Stimulated activated CD4-positive, alpha-beta T cell treated with anti-CD3 and anti-CD28 coated beads, Interleukin-15, amount 100 ng/mL, for 48 hours (primary cell): ENCODE measurements around the gene PLA2G4B.

Source experiments
- DNase-seq, 2 donors: peaks; one replicate each; pipeline ENCODE4 v3.0.0-alpha.2; 2020; ENCODE audit warnings: low read depth in 2 of 2

PLA2G4B gene

GRCh38 chr15:41869770-41870688, 31.4 kb downstream of the PLA2G4B start:
- no peak for DNase-seq

GRCh38 chr15:41870689-41871081, 32.0 kb downstream of the PLA2G4B start:
- peak; percentile 51 to 75 for DNase-seq

- no peak for DNase-seq
Observed at GRCh38 chr15:41871175-41871905, 32.7 kb downstream of the PLA2G4B start.

GRCh38 chr15:41872166-41872747, 33.6 kb downstream of the PLA2G4B start:
- no peak for DNase-seq

- no peak for DNase-seq
Observed at GRCh38 chr15:41873711-41874110, 35.1 kb downstream of the PLA2G4B start.

GRCh38 chr15:41874736-41875135, 36.1 kb downstream of the PLA2G4B start:
- DNase-seq: no peak

DNA sequence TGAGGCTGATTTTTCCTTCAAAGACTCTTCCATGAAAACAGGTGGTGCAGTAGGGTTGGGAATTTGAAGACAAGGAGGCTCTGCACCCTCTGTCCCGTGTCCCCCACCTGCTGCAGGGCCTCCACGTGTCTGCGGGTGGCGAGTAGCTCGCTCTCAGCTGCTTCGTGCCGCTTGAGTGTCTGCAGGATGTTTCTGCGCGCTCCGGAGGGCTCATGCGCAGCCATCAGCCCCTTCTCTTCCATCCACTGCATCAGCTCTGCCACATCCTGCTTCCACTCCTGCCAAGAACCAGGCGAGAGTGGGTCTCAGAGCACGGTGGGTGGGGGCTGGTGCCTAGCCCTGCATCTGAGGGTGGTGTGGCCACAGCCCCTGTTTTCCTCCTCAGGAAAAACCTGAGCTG, 37.4 kb downstream of the PLA2G4B start:
- DNase-seq: no peak

- no peak for DNase-seq
Observed at GRCh38 chr15:41876689-41877088, 38.0 kb downstream of the PLA2G4B start.

DNA sequence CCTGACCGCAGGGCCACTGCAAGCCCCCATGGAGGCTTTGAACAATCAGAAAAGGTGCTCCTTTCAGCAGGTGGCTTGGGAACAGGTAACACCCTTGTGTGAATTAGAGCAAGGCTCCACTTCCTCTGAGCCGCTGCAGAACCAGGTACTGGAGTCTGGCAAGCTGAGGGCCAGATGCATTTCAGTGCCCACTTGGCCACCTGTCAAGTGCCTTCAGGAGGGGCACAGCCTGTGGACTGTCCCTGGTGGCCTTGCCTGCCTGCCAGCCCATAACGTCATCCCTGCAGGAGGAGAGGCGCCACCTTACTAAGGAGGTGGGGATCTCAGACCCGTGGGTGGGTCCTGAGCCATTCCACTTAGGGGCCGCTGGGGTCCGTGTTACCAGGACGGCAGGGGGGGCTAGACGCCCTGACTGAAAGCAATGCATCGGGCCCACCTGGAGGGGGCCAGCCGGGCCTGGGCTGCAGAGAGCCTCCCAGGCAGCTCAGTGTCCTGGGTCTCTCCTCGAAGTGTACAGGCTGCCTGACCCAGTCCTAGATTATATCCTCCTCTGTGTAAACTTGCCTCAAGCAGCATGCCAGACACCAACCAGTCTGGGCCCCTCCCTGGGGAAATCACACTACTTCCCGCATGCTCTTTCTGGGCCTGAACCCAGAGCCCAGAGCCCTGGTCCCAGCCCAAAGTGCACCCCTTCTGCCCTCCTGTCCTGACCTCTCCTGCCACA, 39.1 kb downstream of the PLA2G4B start:
- DNase-seq: no peak

DNA sequence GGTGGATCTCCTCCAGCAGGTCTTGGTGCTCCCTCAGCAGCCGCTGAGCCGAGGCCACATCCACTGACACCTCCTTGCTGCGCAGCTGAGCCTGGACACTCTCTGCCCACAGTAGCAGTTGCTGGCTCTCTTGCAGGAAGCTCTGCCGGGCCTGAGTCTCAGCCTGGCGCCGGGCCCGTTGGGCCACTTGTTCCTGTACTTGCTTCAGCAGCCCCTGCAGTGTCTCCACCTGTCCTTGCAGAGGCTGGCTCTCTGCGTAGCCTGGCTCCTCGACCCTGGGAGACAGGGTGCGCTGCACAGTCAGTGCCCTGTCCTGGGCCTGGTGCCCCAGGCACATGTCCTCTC, 39.7 kb downstream of the PLA2G4B start:
- DNase-seq: no peak

DNA sequence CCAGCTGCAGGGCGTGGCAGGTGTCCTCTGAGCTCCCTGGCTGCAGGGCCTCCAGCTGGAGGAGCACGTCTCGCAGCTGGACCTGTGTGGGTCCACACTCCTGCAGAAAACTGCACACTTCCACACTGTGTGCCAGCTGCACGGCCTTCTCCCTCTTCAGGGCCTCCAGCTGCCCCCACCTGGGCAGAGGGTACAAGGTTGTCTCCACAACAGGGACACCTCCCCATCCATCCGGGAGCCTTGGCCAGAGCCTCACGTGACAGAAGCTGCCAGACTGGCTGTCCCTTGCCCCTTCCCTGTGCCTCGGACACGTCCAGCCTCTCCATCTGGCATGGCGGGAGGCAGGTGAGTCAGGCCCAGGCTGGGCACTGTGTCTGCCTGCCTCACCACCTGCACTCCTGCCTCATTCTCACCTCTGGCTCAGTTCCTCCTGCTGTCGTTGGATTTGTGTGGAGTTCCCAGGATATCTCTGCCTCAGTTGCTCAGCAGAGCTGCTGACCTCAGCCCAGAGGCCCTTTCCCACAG, 40.7 kb downstream of the PLA2G4B start:
- no peak for DNase-seq

DNA sequence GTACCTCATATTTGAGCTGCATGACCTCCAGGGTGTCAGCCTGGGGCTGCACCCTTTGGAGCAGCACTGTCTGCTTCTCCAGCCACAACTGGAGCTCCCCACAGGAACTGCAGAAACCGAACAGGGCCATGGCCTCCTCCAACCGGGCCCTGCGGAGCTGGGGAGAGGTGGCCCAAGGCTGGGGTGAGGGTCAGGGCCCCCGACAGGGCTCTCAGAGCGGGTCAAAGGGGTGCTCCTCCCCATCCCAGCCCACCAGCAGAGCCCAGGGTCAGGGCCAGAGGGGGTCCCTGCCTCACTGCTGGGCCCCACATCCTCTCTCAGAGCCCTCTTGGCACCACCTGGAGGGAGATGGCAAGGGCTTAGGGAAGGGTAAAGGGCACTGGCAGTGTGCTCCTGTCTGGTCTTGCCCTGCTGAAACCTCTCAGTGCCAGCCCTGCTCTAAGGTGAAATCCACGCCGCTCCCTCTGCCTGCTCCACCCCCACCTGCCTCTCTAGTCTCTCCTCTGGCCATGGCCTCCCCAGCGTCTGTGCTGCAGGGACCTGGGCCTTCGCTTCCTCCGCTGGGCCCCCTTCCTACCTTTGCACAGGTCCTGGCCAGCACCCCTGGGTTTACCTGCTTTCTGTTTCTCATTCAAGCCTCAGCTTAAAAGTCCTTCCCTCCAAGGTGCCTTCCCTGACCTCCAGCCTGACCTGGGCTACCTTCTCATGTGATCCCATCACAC, 41.7 kb downstream of the PLA2G4B start:
- no peak for DNase-seq

DNA sequence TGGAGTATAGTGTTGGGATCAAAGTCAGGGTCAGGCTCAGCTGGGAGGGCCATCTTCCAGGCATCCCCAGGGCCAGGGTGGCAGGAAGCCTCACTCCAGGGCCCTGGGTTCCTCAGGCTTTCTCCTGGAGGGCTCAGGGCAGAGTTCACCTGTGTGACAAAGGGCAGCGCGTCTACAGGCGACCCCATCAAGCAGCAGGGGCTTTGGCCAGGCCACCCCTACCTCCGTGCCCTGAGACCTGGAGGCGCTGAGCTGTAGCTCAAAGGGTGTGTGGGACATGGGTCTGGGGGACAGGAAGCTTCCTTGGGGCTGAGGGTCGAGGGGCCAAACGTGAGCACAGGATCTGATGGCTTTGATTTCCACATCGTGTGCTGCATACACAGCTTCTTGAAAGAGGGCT, 42.4 kb downstream of the PLA2G4B start:
- DNase-seq: no peak

DNA sequence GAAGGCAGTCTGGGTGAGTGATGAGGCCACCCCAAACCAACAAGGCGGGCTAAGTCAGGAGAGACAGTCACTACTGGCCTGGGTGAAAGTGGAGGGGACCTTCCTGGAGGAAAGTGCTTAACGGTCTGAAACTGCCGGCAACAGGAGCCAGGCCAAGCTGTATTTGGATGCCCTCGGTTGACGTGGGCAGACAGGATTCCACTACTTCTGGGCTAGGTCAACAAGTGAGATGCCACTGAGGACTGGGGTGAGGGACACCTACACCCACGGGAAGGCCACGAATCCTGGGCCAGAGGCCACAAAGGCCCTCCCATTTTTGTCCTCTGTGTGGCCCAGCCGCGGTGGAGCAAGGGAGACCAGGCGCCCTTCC, 42.9 kb downstream of the PLA2G4B start:
- no peak for DNase-seq

DNA sequence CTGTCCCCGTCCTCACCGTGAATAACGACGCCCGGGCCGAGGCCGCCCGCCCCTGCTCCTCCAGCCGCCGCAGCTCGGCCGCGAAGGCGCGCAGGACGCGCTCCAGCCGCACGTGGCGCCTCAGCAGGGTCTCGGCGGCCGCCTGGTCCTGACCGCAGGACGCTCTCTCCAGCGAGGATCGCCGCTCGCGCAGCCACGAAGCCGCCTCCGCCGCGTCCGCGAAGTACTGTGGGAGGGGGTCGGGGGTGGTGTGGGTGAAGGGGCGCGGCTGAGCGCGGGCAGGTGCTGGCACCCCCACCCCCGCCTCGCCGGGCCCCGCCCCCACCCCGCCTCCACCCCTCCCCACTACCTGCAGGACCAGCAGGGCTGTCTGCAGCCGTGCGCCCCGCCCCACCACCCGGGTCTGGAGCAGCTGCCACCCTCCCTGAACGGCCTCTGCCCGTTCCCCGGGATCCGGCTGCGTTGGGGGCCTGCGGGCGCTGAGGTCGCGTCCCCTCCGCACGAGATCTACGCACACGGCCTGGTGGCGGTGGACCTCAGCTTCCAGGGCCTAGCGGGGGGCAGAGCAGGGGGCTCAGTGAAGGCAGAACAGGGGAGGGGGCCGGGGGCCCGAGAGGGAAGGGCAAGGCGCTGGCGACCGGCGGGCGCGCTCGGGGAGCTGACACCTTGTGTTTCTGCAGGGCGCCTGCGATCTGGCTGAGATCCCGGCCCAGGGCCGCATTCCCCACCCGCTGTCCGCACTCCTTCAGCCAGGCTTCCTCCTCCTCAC, 43.5 kb downstream of the PLA2G4B start:
- DNase-seq: no peak

GRCh38 chr15:41882689-41883483, 44.2 kb downstream of the PLA2G4B start:
- no peak for DNase-seq

DNA sequence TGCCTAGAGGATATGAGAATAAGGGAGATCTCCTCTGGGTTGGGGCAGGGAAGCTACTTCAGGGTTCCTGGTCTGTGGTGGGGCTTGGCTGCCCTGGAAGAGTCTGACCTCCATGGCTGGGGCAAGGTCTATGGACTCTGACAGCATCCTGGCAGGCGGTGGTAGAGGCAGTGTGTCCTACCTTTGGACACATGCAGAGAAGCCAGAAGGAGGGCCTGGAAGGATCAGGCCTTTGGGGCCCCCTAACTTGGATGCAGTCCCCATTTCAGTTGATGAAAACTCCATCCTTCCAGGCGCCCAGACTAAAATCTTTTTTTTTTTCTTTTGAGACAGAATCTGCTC, 44.8 kb downstream of the PLA2G4B start:
- no peak for DNase-seq

DNA sequence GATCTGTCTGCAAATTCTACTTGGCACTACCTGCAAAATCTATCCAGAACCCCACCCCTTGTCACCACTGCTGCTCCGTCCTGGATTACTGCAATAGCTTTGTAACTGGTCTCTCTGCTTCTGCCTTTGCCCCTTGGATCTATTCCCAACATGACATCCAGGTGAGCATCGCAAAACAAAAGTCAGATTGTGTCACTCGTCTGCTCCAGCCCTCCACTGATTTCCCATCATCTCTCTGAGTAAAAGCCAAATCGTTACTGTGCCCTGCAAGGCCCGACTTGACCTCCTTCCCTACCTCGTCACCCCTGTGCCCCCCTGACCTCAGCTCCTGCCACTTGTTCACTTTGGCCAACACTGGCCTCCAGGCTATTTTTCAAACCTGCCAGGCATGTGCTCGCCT, 45.8 kb downstream of the PLA2G4B start:
- no peak for DNase-seq

DNA sequence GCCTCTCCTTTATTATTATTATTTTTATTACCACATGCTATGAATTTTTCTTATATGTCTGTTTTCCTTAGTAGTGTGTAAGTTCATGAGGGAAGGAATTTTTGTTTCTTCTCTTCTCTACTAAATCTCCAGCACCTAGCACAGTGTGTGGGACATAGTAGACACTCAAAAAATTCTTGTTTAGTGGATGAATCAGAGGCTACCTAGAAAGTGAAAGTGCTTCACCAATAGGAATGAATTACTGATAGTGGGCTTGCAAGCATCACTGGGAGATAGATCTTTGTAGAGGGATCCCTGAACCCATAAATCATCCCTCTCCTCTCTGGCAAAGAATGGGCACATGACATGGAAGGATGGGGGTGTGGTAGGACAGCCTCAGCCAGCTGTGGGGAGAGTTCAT, 46.7 kb downstream of the PLA2G4B start:
- no peak for DNase-seq

GRCh38 chr15:41885841-41886240, 47.2 kb downstream of the PLA2G4B start:
- no peak for DNase-seq
